Ishikawa (cell line): ENCODE results near the gene CACNA1A.

Source experiments
- RAD21 ChIP-seq: IDR thresholded peaks from 2 replicates; pipeline ENCODE4 v1.6.1; 2012; ENCODE audit warnings: low read depth
- YY1 ChIP-seq: IDR thresholded peaks from 2 replicates; pipeline ENCODE4 v1.6.1; 2012; ENCODE audit warnings: low read depth

DNA sequence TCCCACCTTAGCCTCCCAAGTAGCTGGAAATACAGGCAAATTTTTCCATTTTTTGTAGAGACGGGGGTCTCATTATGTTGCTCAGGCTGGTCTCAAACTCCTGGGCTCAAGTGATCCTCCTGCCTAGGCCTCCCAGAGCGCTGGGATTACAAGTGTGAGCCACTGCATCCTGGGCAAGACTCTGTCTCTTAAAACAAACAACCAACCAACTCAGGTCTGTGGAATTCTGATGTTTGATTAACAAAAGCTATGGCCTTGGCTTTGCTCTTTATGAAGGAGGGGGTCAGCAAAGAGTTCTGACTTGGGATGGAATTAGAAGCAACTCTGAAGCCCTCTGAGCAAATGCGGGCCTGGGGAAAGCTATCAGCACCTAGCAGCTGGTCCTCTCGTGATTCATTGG is 238.4 kb downstream of the CACNA1A start:
- no peak for TF ChIP-seq RAD21
- TF ChIP-seq YY1 = no peak
